Thymus (tissue), 11 donors: ENCODE results near the gene TENM3. TPM values are rescaled to one million over a fixed set of nuclear protein-coding genes. Genes with fewer than 3 reads are reported as not detected.

Experiments
- DNase-seq, 9 donors: peaks; one replicate each; pipeline ENCODE4 v3.0.0-alpha.2; 2013; ENCODE audit warnings: low spot score in 9 of 9, low read depth in 6 of 9, missing footprints in 1 of 9
- H3K27ac ChIP-seq, 2 donors: one replicate each; pipeline ENCODE4 v1.5.1; 2013; ENCODE audit warnings: control low read depth in 1 of 2, low read depth in 1 of 2, low read length in 1 of 2, mild to moderate bottlenecking in 1 of 2, moderate library complexity in 1 of 2
- H3K27me3 ChIP-seq, 2 donors: one replicate each; pipeline ENCODE4 v1.5.1; 2013; ENCODE audit warnings: low read length in 1 of 2; ENCODE audit not compliant: control insufficient read depth in 2 of 2, insufficient read depth in 1 of 2
- H3K36me3 ChIP-seq, 2 donors: one replicate each; pipeline ENCODE4 v1.5.1; 2013; ENCODE audit warnings: low read length in 1 of 2, mild to moderate bottlenecking in 1 of 2, moderate library complexity in 1 of 2; ENCODE audit not compliant: control insufficient read depth in 2 of 2, insufficient read depth in 2 of 2
- H3K4me1 ChIP-seq, 2 donors: one replicate each; pipeline ENCODE4 v1.5.1; 2013; ENCODE audit warnings: low read length in 2 of 2; ENCODE audit not compliant: control insufficient read depth in 2 of 2, insufficient read depth in 2 of 2
- H3K4me3 ChIP-seq, 2 donors: one replicate each; pipeline ENCODE4 v1.5.1; 2013; ENCODE audit warnings: low read length in 2 of 2, control low read depth in 1 of 2, mild to moderate bottlenecking in 1 of 2
- H3K9me3 ChIP-seq, 2 donors: one replicate each; pipeline ENCODE4 v1.5.1; 2013; ENCODE audit warnings: low read length in 1 of 2, mild to moderate bottlenecking in 1 of 2; ENCODE audit not compliant: control insufficient read depth in 2 of 2, insufficient read depth in 1 of 2
- WGBS: extraction: QIAGEN DNeasy Blood & Tissue Kit; methylation state at CpG from one replicate; pipeline ENCODE4 v1.1.7; 2013; 5-methylcytosine and 5-hydroxymethylcytosine counted together
- polyA plus RNA-seq: library from polyadenylated mRNA; stranded (reverse); fragments of 200-250 nt; gene quantifications from one replicate; pipeline ENCODE4 v1.2.3, GENCODE V29; 2013
- total RNA-seq: library from RNA; stranded (reverse); fragments of 120-200 nt; gene quantifications from one replicate; pipeline ENCODE4 v1.2.4, GENCODE V29; 2013
- donor health status: healthy.

The TENM3 gene
- total and polyA plus RNA-seq, 2 donors = 2.1 to 9.5 TPM

- H3K36me3 ChIP-seq = no peaks in the 10 kb centered on the region
- no peak overlapping the region for H3K4me3 ChIP-seq
- WGBS = 94% methylated on average over 10 of the region's 10 CpGs
- H3K4me1 ChIP-seq = no peaks in the 10 kb centered on the region
- no peak overlapping the region for H3K27ac ChIP-seq
- DNase-seq = no peak
- H3K27me3 ChIP-seq = no peaks in the 10 kb centered on the region
- no peaks in the 10 kb centered on the region for H3K9me3 ChIP-seq
Observed at GRCh38 chr4:182620111-182620980, 377.1 kb downstream of the TENM3 start.

- Histone ChIP-seq H3K27me3 (no peaks in the 10 kb centered on the region), H3K36me3 (no peaks in the 10 kb centered on the region), H3K4me3 (no peak overlapping the region), H3K4me1 (no peaks in the 10 kb centered on the region), H3K27ac (no peak overlapping the region), H3K9me3 (no peaks in the 10 kb centered on the region)
- DNase-seq = no peak
- 89% methylated on average over 8 of the region's 8 CpGs for WGBS
Observed at GRCh38 chr4:182624281-182624680, 381.1 kb downstream of the TENM3 start.

GRCh38 chr4:182625193-182625592 is 382.0 kb downstream of the TENM3 start:
- H3K27me3 ChIP-seq = no peaks in the 10 kb centered on the region
- H3K4me1 ChIP-seq = no peaks in the 10 kb centered on the region
- no peaks in the 10 kb centered on the region for H3K9me3 ChIP-seq
- no peak overlapping the region for H3K4me3 ChIP-seq
- no peak for DNase-seq
- H3K36me3 ChIP-seq = no peaks in the 10 kb centered on the region
- 94% methylated on average over 16 of the region's 16 CpGs for WGBS
- no peak overlapping the region for H3K27ac ChIP-seq

GRCh38 chr4:182627996-182628395 is 384.8 kb downstream of the TENM3 start:
- no peaks in the 10 kb centered on the region for H3K4me1 ChIP-seq
- no peak for DNase-seq
- H3K4me3 ChIP-seq = no peak overlapping the region
- 96% methylated on average over 6 of the region's 6 CpGs for WGBS
- no peaks in the 10 kb centered on the region for H3K27me3 ChIP-seq
- H3K9me3 ChIP-seq = no peaks in the 10 kb centered on the region
- no peak overlapping the region for H3K27ac ChIP-seq
- H3K36me3 ChIP-seq = no peaks in the 10 kb centered on the region

GRCh38 chr4:182628544-182628943 is 385.3 kb downstream of the TENM3 start:
- Histone ChIP-seq H3K4me3 (no peak overlapping the region), H3K27me3 (no peaks in the 10 kb centered on the region), H3K9me3 (no peaks in the 10 kb centered on the region), H3K4me1 (no peaks in the 10 kb centered on the region), H3K36me3 (no peaks in the 10 kb centered on the region), H3K27ac (no peak overlapping the region)
- DNase-seq = no peak
- WGBS = 89% methylated on average over 6 of the region's 6 CpGs

GRCh38 chr4:182629096-182629495 is 385.9 kb downstream of the TENM3 start:
- no peaks in the 10 kb centered on the region for H3K9me3 ChIP-seq
- H3K4me1 ChIP-seq = no peaks in the 10 kb centered on the region
- no peak for DNase-seq
- no peak overlapping the region for H3K27ac ChIP-seq
- no peaks in the 10 kb centered on the region for H3K36me3 ChIP-seq
- no peak overlapping the region for H3K4me3 ChIP-seq
- 94% methylated on average over 3 of the region's 3 CpGs for WGBS
- no peaks in the 10 kb centered on the region for H3K27me3 ChIP-seq

- H3K27me3 ChIP-seq = no peaks in the 10 kb centered on the region
- WGBS = 95% methylated on average over 3 of the region's 3 CpGs
Observed at GRCh38 chr4:182640491-182640890, 397.3 kb downstream of the TENM3 start.

GRCh38 chr4:182640932-182641331 is 397.7 kb downstream of the TENM3 start:
- H3K9me3 ChIP-seq = no peaks in the 10 kb centered on the region
- 89% methylated on average over 8 of the region's 8 CpGs for WGBS
- no peak overlapping the region for H3K4me3 ChIP-seq
- no peaks in the 10 kb centered on the region for H3K4me1 ChIP-seq
- H3K27ac ChIP-seq = no peak overlapping the region
- no peaks in the 10 kb centered on the region for H3K36me3 ChIP-seq
- H3K27me3 ChIP-seq = no peaks in the 10 kb centered on the region
- no peak for DNase-seq

More at GRCh38 chr4:182640491-182640890, 397.3 kb downstream of the TENM3 start:
- Histone ChIP-seq H3K27ac (no peak overlapping the region), H3K36me3 (no peaks in the 10 kb centered on the region), H3K4me3 (no peak overlapping the region), H3K4me1 (no peaks in the 10 kb centered on the region), H3K9me3 (no peaks in the 10 kb centered on the region)
- DNase-seq = no peak

GRCh38 chr4:182642831-182643230 is 399.6 kb downstream of the TENM3 start:
- Histone ChIP-seq H3K4me3 (no peak overlapping the region), H3K27me3 (no peaks in the 10 kb centered on the region), H3K4me1 (no peaks in the 10 kb centered on the region), H3K36me3 (no peaks in the 10 kb centered on the region), H3K9me3 (peaks cover 0 to 3% of the 10 kb centered on the region in 2 donors), H3K27ac (no peak overlapping the region)
- DNase-seq = no peak
- WGBS = 51% methylated on average over 2 of the region's 2 CpGs
